G401 (cell line): ENCODE results near the gene NHLH1. TPM values are rescaled to one million over a fixed set of nuclear protein-coding genes. Genes with fewer than 3 reads are reported as not detected.

Source experiments
- DNase-seq: peaks from one replicate; pipeline ENCODE4 v3.0.0-alpha.2; 2015; ENCODE audit warnings: low spot score
- in situ Hi-C: cut with HindIII; loops from 2 replicates; pipeline ENCODE4 v1.10.0; 2016; ENCODE audit warnings: low sequenced_read_pairs, mixed read lengths
- total RNA-seq: library from RNA; depleted of rRNA; stranded (reverse); fragments of >200 nt; shearing (Covaris generic); gene quantifications from 2 replicates; pipeline ENCODE4 v1.2.3, GENCODE V29; 2014; rRNA removed

Gene NHLH1
- total RNA-seq: not detected in 2 replicates

GRCh38 chr1:160366731-160367515, at the start of gene NHLH1:
TSS of gene NHLH1 (plus strand) at chr1:160367071. CDS start at chr1:160370732, 3,661 bp downstream.
- no peak for DNase-seq
- in situ Hi-C loops: no loop called here

- DNase-seq: no peak
- in situ Hi-C loops: no loop called here
Observed at GRCh38 chr1:160322831-160323230, 44.0 kb upstream of the NHLH1 start.

GRCh38 chr1:160325252-160325651, 41.6 kb upstream of the NHLH1 start:
- no peak for DNase-seq
- in situ Hi-C loops: no loop called here

- no peak for DNase-seq
- in situ Hi-C loops: no loop called here
Observed at GRCh38 chr1:160326418-160326817, 40.5 kb upstream of the NHLH1 start.

GRCh38 chr1:160328184-160328583, 38.7 kb upstream of the NHLH1 start:
- peak; percentile 10 for DNase-seq
- in situ Hi-C loops: no loop called here

- in situ Hi-C loops: no loop called here
- DNase-seq: no peak
Observed at GRCh38 chr1:160330119-160330518, 36.8 kb upstream of the NHLH1 start.

GRCh38 chr1:160332516-160332915, 34.4 kb upstream of the NHLH1 start:
- in situ Hi-C loops: no loop called here
- DNase-seq: no peak

- in situ Hi-C loops: no loop called here
- DNase-seq: no peak
Observed at GRCh38 chr1:160338580-160338979, 28.3 kb upstream of the NHLH1 start.

GRCh38 chr1:160340146-160340545, 26.7 kb upstream of the NHLH1 start:
- DNase-seq: no peak
- in situ Hi-C loops: no loop called here

- DNase-seq: no peak
- in situ Hi-C loops: no loop called here
Observed at GRCh38 chr1:160340866-160341265, 26.0 kb upstream of the NHLH1 start.

GRCh38 chr1:160342526-160342925, 24.3 kb upstream of the NHLH1 start:
- DNase-seq: no peak
- in situ Hi-C loops: no loop called here

GRCh38 chr1:160342953-160343869, 23.7 kb upstream of the NHLH1 start, which contains the start of the genes COPA and NCSTN:
TSS of gene COPA (minus strand) at chr1:160343250. CDS start at chr1:160343170, 80 bp downstream.
TSS of gene NCSTN (plus strand) at chr1:160343383. CDS start at chr1:160343397, 14 bp downstream.
- in situ Hi-C loops: no loop called here

GRCh38 chr1:160344241-160344640, 22.6 kb upstream of the NHLH1 start:
- DNase-seq: no peak
- in situ Hi-C loops: no loop called here

More at GRCh38 chr1:160342953-160343869, 23.7 kb upstream of the NHLH1 start, which contains the start of the genes COPA and NCSTN:
- peak; percentile 94 for DNase-seq

GRCh38 chr1:160344936-160345335, 21.9 kb upstream of the NHLH1 start:
- in situ Hi-C loops: no loop called here

GRCh38 chr1:160346463-160346862, 20.4 kb upstream of the NHLH1 start:
- in situ Hi-C loops: no loop called here
- no peak for DNase-seq

More at GRCh38 chr1:160344936-160345335, 21.9 kb upstream of the NHLH1 start:
- DNase-seq: no peak

GRCh38 chr1:160346958-160347357, 19.9 kb upstream of the NHLH1 start:
- in situ Hi-C loops: no loop called here
- DNase-seq: no peak

- no peak for DNase-seq
- in situ Hi-C loops: loop anchor here (5.0 kb wide), 1 partner anchor 46 kb away; no protein-coding TSS in a partner anchor
Observed at GRCh38 chr1:160351629-160352028, 15.2 kb upstream of the NHLH1 start.

GRCh38 chr1:160352555-160352954, 14.3 kb upstream of the NHLH1 start:
- in situ Hi-C loops: loop anchor here (5.0 kb wide), 1 partner anchor 45 kb away; no protein-coding TSS in a partner anchor

GRCh38 chr1:160353223-160353622, 13.6 kb upstream of the NHLH1 start:
- DNase-seq: no peak
- in situ Hi-C loops: loop anchor here (5.0 kb wide), 1 partner anchor 44 kb away; no protein-coding TSS in a partner anchor

More at GRCh38 chr1:160352555-160352954, 14.3 kb upstream of the NHLH1 start:
- no peak for DNase-seq
